ENCODE data around the gene ST6GALNAC3.
A peak's percentile ranks its signal among the peaks of the same experiment; 100 is the strongest.

The ST6GALNAC3 gene

GRCh38 chr1:76510672-76511557 lies 436.4 kb downstream of the ST6GALNAC3 start:
- no peak for DNase-seq

GRCh38 chr1:76511558-76512179 lies 437.1 kb downstream of the ST6GALNAC3 start:
- no peak for DNase-seq

- no peak for DNase-seq
Observed at GRCh38 chr1:76530953-76531352, 456.4 kb downstream of the ST6GALNAC3 start.

GRCh38 chr1:76541618-76542017 lies 467.1 kb downstream of the ST6GALNAC3 start:
- no peak for DNase-seq

GRCh38 chr1:76542359-76542758 lies 467.8 kb downstream of the ST6GALNAC3 start:
- DNase-seq, result no peak

- DNase-seq, result no peak
Observed at GRCh38 chr1:76543495-76543894, 468.9 kb downstream of the ST6GALNAC3 start.

GRCh38 chr1:76546354-76546933 lies 471.9 kb downstream of the ST6GALNAC3 start:
- peak in 3 of 14 donors; percentile 3 to 58 (median 12) for DNase-seq

GRCh38 chr1:76547916-76548315 lies 473.4 kb downstream of the ST6GALNAC3 start:
- no peak for DNase-seq

- DNase-seq, result no peak
Observed at GRCh38 chr1:76548513-76549100, 474.1 kb downstream of the ST6GALNAC3 start.

- DNase-seq, result no peak
Observed at GRCh38 chr1:76554283-76554682, 479.7 kb downstream of the ST6GALNAC3 start.

- no peak for DNase-seq
Observed at GRCh38 chr1:76562292-76562691, 487.7 kb downstream of the ST6GALNAC3 start.

- DNase-seq, result no peak
Observed at GRCh38 chr1:76568573-76569238, 494.2 kb downstream of the ST6GALNAC3 start.

GRCh38 chr1:76571248-76571647 lies 496.7 kb downstream of the ST6GALNAC3 start:
- DNase-seq, result no peak

- no peak for DNase-seq
Observed at GRCh38 chr1:76572229-76572628, 497.7 kb downstream of the ST6GALNAC3 start.

GRCh38 chr1:76576876-76577524 lies 502.5 kb downstream of the ST6GALNAC3 start:
- no peak for DNase-seq

GRCh38 chr1:76577525-76578185 lies 503.1 kb downstream of the ST6GALNAC3 start:
- no peak for DNase-seq

GRCh38 chr1:76580206-76580605 lies 505.7 kb downstream of the ST6GALNAC3 start:
- no peak for DNase-seq

GRCh38 chr1:76581712-76582111 lies 507.2 kb downstream of the ST6GALNAC3 start:
- no peak for DNase-seq

- DNase-seq, result no peak
Observed at GRCh38 chr1:76583235-76583868, 508.8 kb downstream of the ST6GALNAC3 start.

- no peak for DNase-seq
Observed at GRCh38 chr1:76583875-76584477, 509.4 kb downstream of the ST6GALNAC3 start.

All from C1 segment of cervical spinal cord (tissue), 14 donors.